Measurements from ENCODE around the gene ZNF710.

GRCh38 chr15:90091156-90091931, 90.2 kb downstream of the ZNF710 start:
- TF ChIP-seq, protein P1, sequence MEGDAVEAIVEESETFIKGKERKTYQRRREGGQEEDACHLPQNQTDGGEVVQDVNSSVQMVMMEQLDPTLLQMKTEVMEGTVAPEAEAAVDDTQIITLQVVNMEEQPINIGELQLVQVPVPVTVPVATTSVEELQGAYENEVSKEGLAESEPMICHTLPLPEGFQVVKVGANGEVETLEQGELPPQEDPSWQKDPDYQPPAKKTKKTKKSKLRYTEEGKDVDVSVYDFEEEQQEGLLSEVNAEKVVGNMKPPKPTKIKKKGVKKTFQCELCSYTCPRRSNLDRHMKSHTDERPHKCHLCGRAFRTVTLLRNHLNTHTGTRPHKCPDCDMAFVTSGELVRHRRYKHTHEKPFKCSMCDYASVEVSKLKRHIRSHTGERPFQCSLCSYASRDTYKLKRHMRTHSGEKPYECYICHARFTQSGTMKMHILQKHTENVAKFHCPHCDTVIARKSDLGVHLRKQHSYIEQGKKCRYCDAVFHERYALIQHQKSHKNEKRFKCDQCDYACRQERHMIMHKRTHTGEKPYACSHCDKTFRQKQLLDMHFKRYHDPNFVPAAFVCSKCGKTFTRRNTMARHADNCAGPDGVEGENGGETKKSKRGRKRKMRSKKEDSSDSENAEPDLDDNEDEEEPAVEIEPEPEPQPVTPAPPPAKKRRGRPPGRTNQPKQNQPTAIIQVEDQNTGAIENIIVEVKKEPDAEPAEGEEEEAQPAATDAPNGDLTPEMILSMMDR (IDR thresholded peaks at IDR 0.05) = no peak
- TF ChIP-seq POLR2A (IDR thresholded peaks at IDR 0.05) = no peak

Data from adrenal gland (tissue), 5 donors.